ENCODE data around the gene ARNT2.

ARNT2 gene

GRCh38 chr15:80399508-80399907 lies 4.7 kb upstream of the ARNT2 start:
- no peaks in the 10 kb centered on the region for H3K79me2 ChIP-seq (ENCODE audit: insufficient read depth, low read length)
- H3K9ac ChIP-seq (ENCODE audit: low read length): no peak overlapping the region
- H3K27me3 ChIP-seq (ENCODE audit: insufficient read depth, low read length): no peaks in the 10 kb centered on the region
- H3K4me1 ChIP-seq (ENCODE audit: insufficient read depth, low read length, severe bottlenecking): no peaks in the 10 kb centered on the region
- H2AFZ ChIP-seq (ENCODE audit: low read length): no peak overlapping the region
- H3K36me3 ChIP-seq (ENCODE audit: insufficient read depth, low read length): no peaks in the 10 kb centered on the region
- H3K27ac ChIP-seq (ENCODE audit: low read depth, low read length, poor library complexity, severe bottlenecking): no peak overlapping the region
- H3K9me2 ChIP-seq (ENCODE audit: low read depth, low read length): no peaks in the 10 kb centered on the region
- no peaks in the 10 kb centered on the region for H3F3A ChIP-seq (ENCODE audit: insufficient read depth, low read length)
- no peaks in the 10 kb centered on the region for H4K20me1 ChIP-seq (ENCODE audit: insufficient read depth, low read length)
- H3K4me3 ChIP-seq (ENCODE audit: low read depth, low read length, poor library complexity, severe bottlenecking): no peak overlapping the region
- H3K4me2 ChIP-seq (ENCODE audit: low read length): no peak overlapping the region
- no peaks in the 10 kb centered on the region for H3K9me3 ChIP-seq (ENCODE audit: low read length)
- TF ChIP-seq CTCF (IDR thresholded peaks at IDR 0.05; ENCODE audit: low read length) (no peak), EZH2 (IDR thresholded peaks at IDR 0.05; ENCODE audit: borderline replicate concordance, low read length) (no peak)

- Histone ChIP-seq H3K4me1 (ENCODE audit: insufficient read depth, low read length, severe bottlenecking) (no peaks in the 10 kb centered on the region), H3K79me2 (ENCODE audit: insufficient read depth, low read length) (no peaks in the 10 kb centered on the region), H2AFZ (ENCODE audit: low read length) (no peak overlapping the region), H3K9me2 (ENCODE audit: low read depth, low read length) (no peaks in the 10 kb centered on the region), H3K4me3 (ENCODE audit: low read depth, low read length, poor library complexity, severe bottlenecking) (no peak overlapping the region), H4K20me1 (ENCODE audit: insufficient read depth, low read length) (no peaks in the 10 kb centered on the region), H3K9me3 (ENCODE audit: low read length) (no peaks in the 10 kb centered on the region), H3F3A (ENCODE audit: insufficient read depth, low read length) (no peaks in the 10 kb centered on the region), H3K36me3 (ENCODE audit: insufficient read depth, low read length) (no peaks in the 10 kb centered on the region), H3K4me2 (ENCODE audit: low read length) (no peak overlapping the region), H3K27ac (ENCODE audit: low read depth, low read length, poor library complexity, severe bottlenecking) (no peak overlapping the region), H3K9ac (ENCODE audit: low read length) (no peak overlapping the region), H3K27me3 (ENCODE audit: insufficient read depth, low read length) (no peaks in the 10 kb centered on the region)
- TF ChIP-seq CTCF (IDR thresholded peaks at IDR 0.05; ENCODE audit: low read length) (no peak), EZH2 (IDR thresholded peaks at IDR 0.05; ENCODE audit: borderline replicate concordance, low read length) (no peak)
Measured at GRCh38 chr15:80401456-80401855, 2.7 kb upstream of the ARNT2 start.

- H3K9me2 ChIP-seq (ENCODE audit: low read depth, low read length): no peaks in the 10 kb centered on the region
- H3K4me2 ChIP-seq (ENCODE audit: low read length): no peak overlapping the region
- H3K27me3 ChIP-seq (ENCODE audit: insufficient read depth, low read length): no peaks in the 10 kb centered on the region
- no peak overlapping the region for H3K4me3 ChIP-seq (ENCODE audit: low read depth, low read length, poor library complexity, severe bottlenecking)
- no peak overlapping the region for H3K9ac ChIP-seq (ENCODE audit: low read length)
- no peak overlapping the region for H3K27ac ChIP-seq (ENCODE audit: low read depth, low read length, poor library complexity, severe bottlenecking)
- H3K9me3 ChIP-seq (ENCODE audit: low read length): no peaks in the 10 kb centered on the region
- H3F3A ChIP-seq (ENCODE audit: insufficient read depth, low read length): no peaks in the 10 kb centered on the region
- H4K20me1 ChIP-seq (ENCODE audit: insufficient read depth, low read length): no peaks in the 10 kb centered on the region
- TF ChIP-seq EZH2 (IDR thresholded peaks at IDR 0.05; ENCODE audit: borderline replicate concordance, low read length) (no peak), CTCF (IDR thresholded peaks at IDR 0.05; ENCODE audit: low read length) (no peak)
- no peaks in the 10 kb centered on the region for H3K79me2 ChIP-seq (ENCODE audit: insufficient read depth, low read length)
- H3K4me1 ChIP-seq (ENCODE audit: insufficient read depth, low read length, severe bottlenecking): no peaks in the 10 kb centered on the region
- H2AFZ ChIP-seq (ENCODE audit: low read length): no peak overlapping the region
- H3K36me3 ChIP-seq (ENCODE audit: insufficient read depth, low read length): no peaks in the 10 kb centered on the region
Measured at GRCh38 chr15:80402339-80402738, 1.8 kb upstream of the ARNT2 start.

Data from OCI-LY1 (cell line).